ENCODE measurements around the gene MCC.

Gene MCC

DNA sequence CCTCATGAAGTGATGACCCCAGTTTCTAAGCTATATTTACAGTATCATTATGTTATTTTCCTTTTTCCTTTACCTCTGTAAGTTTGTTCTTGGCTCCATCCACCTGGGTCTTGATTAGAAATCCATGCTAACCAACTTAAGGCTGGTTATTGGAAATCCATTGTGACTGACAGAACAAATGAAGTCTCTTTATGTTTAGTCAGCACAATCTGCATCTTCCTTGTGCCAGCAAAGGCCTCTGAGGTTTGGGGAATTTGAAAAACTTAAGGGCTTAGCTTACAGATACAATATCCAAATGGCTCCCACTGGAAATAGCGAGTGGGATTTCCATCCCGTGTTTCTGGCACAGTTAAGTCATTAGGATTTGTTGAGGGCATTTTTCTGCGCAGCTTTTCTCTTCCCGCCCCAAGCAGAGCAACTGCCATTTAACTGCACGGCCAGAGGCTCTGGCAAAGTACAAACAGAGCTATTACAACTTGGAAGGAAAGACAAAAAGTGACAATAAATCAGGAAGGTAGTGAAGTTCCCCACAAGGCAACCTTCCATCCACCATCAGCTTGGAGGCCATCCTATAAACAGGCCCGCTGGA lies 447.5 kb downstream of the MCC start:
- no peak overlapping the region for H3K9ac ChIP-seq (ENCODE audit: low read length)
- H3K27me3 ChIP-seq (ENCODE audit: insufficient read depth, low read length, poor library complexity), result no peaks in the 10 kb centered on the region
- no peak overlapping the region for H3K56ac ChIP-seq (ENCODE audit: low read length)
- peaks cover 10% of the 10 kb centered on the region for H3K36me3 ChIP-seq (ENCODE audit: control insufficient read depth, insufficient read depth, low read length)
- H4K5ac ChIP-seq (ENCODE audit: low read length), result no peak overlapping the region
- H3K4me2 ChIP-seq (ENCODE audit: low read length), result no peak overlapping the region
- H2BK15ac ChIP-seq (replicated peaks; ENCODE audit: low read depth), result no peak overlapping the region
- H2BK120ac ChIP-seq (ENCODE audit: low read depth, low read length), result no peak overlapping the region
- no peak overlapping the region for H4K8ac ChIP-seq (ENCODE audit: low read depth, low read length)
- H2BK5ac ChIP-seq (ENCODE audit: low read length), result no peak overlapping the region
- no CpG with 5 or more reads among the region's 6 CpGs for WGBS (ENCODE audit: extremely low coverage, insufficient coverage, low lambda C conversion rate)
- H3K79me1 ChIP-seq (ENCODE audit: low read length), result no peaks in the 10 kb centered on the region
- no peak overlapping the region for H3K4ac ChIP-seq (ENCODE audit: low read depth, low read length)
- no peak overlapping the region for H2AK5ac ChIP-seq (ENCODE audit: low read length)
- no peak overlapping the region for H3K27ac ChIP-seq (ENCODE audit: low read depth, low read length)
- H3K79me2 ChIP-seq (ENCODE audit: control insufficient read depth, insufficient read depth, low read length), result no peaks in the 10 kb centered on the region
- no peak overlapping the region for H3K4me3 ChIP-seq (ENCODE audit: low read length)
- DNase-seq, result no peak
- no peak overlapping the region for H3K18ac ChIP-seq (ENCODE audit: low read length)
- H3K23ac ChIP-seq (ENCODE audit: low read length), result no peak overlapping the region
- no peaks in the 10 kb centered on the region for H3K4me1 ChIP-seq (ENCODE audit: control insufficient read depth, low read depth, low read length)

- Histone ChIP-seq H3K27me3 (ENCODE audit: insufficient read depth, low read length, poor library complexity) (no peaks in the 10 kb centered on the region), H3K4ac (ENCODE audit: low read depth, low read length) (no peak overlapping the region), H3K23ac (ENCODE audit: low read length) (no peak overlapping the region), H3K79me2 (ENCODE audit: control insufficient read depth, insufficient read depth, low read length) (no peaks in the 10 kb centered on the region), H3K4me2 (ENCODE audit: low read length) (no peak overlapping the region), H3K36me3 (ENCODE audit: control insufficient read depth, insufficient read depth, low read length) (peaks cover 9% of the 10 kb centered on the region), H2BK120ac (ENCODE audit: low read depth, low read length) (no peak overlapping the region), H3K9ac (ENCODE audit: low read length) (no peak overlapping the region), H3K4me3 (ENCODE audit: low read length) (no peak overlapping the region), H3K27ac (ENCODE audit: low read depth, low read length) (no peak overlapping the region), H3K4me1 (ENCODE audit: control insufficient read depth, low read depth, low read length) (peaks cover 6% of the 10 kb centered on the region), H4K5ac (ENCODE audit: low read length) (no peak overlapping the region), H4K8ac (ENCODE audit: low read depth, low read length) (no peak overlapping the region), H2BK5ac (ENCODE audit: low read length) (no peak overlapping the region), H2AK5ac (ENCODE audit: low read length) (no peak overlapping the region), H3K56ac (ENCODE audit: low read length) (no peak overlapping the region), H3K79me1 (ENCODE audit: low read length) (no peaks in the 10 kb centered on the region), H3K18ac (ENCODE audit: low read length) (no peak overlapping the region), H2BK15ac (replicated peaks; ENCODE audit: low read depth) (no peak overlapping the region)
- WGBS (ENCODE audit: extremely low coverage, insufficient coverage, low lambda C conversion rate), result no CpG with 5 or more reads among the region's 4 CpGs
- no peak for DNase-seq
Measured at GRCh38 chr5:113039934-113040285, 448.3 kb downstream of the MCC start.

DNA sequence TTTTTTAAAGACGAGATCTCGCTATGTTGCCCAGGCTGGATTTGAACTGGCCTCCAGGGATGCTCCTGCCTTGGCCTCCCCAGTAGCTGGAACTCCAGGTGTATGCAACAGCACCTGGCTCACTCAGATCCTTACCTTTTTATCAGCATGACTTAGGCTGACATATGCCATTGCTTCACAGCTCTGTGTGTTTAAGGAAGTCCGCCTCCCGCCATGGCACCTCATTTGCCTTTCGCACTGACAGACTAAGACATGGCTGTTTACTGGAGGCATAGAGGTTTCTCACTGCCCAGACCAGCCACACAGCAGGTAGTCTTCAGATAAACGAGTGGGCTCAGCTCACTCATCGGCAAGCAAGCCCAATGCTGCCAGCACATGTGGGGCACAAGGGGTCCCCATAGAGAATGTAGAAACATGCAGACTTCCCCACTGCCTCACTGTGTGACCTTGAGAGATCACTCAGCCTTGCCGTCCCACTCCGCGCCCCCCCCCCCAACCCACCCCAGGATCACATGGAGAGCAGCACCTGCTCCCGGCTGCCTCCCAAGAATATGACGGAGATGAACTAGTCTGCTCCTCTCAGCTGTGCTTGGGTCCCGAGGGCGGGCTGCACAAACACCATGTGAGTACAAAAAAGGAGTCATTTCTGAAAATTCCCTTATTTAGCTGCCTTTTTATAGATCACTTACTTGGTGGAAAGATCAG lies 448.9 kb downstream of the MCC start:
- Histone ChIP-seq H3K36me3 (ENCODE audit: control insufficient read depth, insufficient read depth, low read length) (peaks cover 7% of the 10 kb centered on the region), H3K79me1 (ENCODE audit: low read length) (no peaks in the 10 kb centered on the region), H3K79me2 (ENCODE audit: control insufficient read depth, insufficient read depth, low read length) (no peaks in the 10 kb centered on the region), H3K4ac (ENCODE audit: low read depth, low read length) (no peak overlapping the region), H2BK5ac (ENCODE audit: low read length) (no peak overlapping the region), H4K5ac (ENCODE audit: low read length) (no peak overlapping the region), H3K27ac (ENCODE audit: low read depth, low read length) (no peak overlapping the region), H3K27me3 (ENCODE audit: insufficient read depth, low read length, poor library complexity) (no peaks in the 10 kb centered on the region), H2BK15ac (replicated peaks; ENCODE audit: low read depth) (no peak overlapping the region), H3K4me1 (ENCODE audit: control insufficient read depth, low read depth, low read length) (peaks cover 8% of the 10 kb centered on the region), H4K8ac (ENCODE audit: low read depth, low read length) (no peak overlapping the region), H3K4me3 (ENCODE audit: low read length) (no peak overlapping the region), H3K9ac (ENCODE audit: low read length) (no peak overlapping the region), H2BK120ac (ENCODE audit: low read depth, low read length) (no peak overlapping the region), H2AK5ac (ENCODE audit: low read length) (no peak overlapping the region), H3K4me2 (ENCODE audit: low read length) (no peak overlapping the region), H3K56ac (ENCODE audit: low read length) (no peak overlapping the region), H3K23ac (ENCODE audit: low read length) (no peak overlapping the region), H3K18ac (ENCODE audit: low read length) (no peak overlapping the region)
- WGBS (ENCODE audit: extremely low coverage, insufficient coverage, low lambda C conversion rate), result no CpG with 5 or more reads among the region's 14 CpGs
- no peak for DNase-seq

DNA sequence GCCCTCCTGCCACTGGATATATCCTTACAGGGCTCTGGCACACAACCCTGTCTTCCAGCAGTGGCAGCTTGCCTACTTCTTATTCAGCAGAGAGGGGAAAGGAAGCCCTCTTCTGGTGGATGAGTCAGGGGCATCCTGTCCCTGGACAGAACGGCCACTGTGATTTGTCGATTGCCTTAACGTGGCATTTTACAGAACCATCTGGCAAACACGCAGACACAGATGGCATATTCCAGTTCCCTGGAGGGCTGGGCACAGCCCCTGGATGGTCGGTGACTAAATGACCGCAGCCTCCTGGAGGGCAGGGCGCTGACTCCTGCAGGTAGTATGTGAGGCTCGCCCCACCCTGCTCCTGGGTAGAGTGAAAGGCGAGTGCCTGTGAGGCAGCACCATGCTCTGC lies 449.5 kb downstream of the MCC start:
- Histone ChIP-seq H3K4me3 (ENCODE audit: low read length) (no peak overlapping the region), H4K8ac (ENCODE audit: low read depth, low read length) (no peak overlapping the region), H3K18ac (ENCODE audit: low read length) (no peak overlapping the region), H2BK5ac (ENCODE audit: low read length) (no peak overlapping the region), H3K79me1 (ENCODE audit: low read length) (no peaks in the 10 kb centered on the region), H2AK5ac (ENCODE audit: low read length) (no peak overlapping the region), H3K79me2 (ENCODE audit: control insufficient read depth, insufficient read depth, low read length) (no peaks in the 10 kb centered on the region), H3K56ac (ENCODE audit: low read length) (no peak overlapping the region), H3K9ac (ENCODE audit: low read length) (no peak overlapping the region), H3K4me1 (ENCODE audit: control insufficient read depth, low read depth, low read length) (peaks cover 11% of the 10 kb centered on the region), H2BK15ac (replicated peaks; ENCODE audit: low read depth) (no peak overlapping the region), H3K23ac (ENCODE audit: low read length) (no peak overlapping the region), H3K27me3 (ENCODE audit: insufficient read depth, low read length, poor library complexity) (no peaks in the 10 kb centered on the region), H2BK120ac (ENCODE audit: low read depth, low read length) (no peak overlapping the region), H3K4ac (ENCODE audit: low read depth, low read length) (no peak overlapping the region), H3K27ac (ENCODE audit: low read depth, low read length) (no peak overlapping the region), H4K5ac (ENCODE audit: low read length) (no peak overlapping the region), H3K36me3 (ENCODE audit: control insufficient read depth, insufficient read depth, low read length) (peaks cover 7% of the 10 kb centered on the region), H3K4me2 (ENCODE audit: low read length) (no peak overlapping the region)
- no CpG with 5 or more reads among the region's 9 CpGs for WGBS (ENCODE audit: extremely low coverage, insufficient coverage, low lambda C conversion rate)
- DNase-seq, result no peak

DNA sequence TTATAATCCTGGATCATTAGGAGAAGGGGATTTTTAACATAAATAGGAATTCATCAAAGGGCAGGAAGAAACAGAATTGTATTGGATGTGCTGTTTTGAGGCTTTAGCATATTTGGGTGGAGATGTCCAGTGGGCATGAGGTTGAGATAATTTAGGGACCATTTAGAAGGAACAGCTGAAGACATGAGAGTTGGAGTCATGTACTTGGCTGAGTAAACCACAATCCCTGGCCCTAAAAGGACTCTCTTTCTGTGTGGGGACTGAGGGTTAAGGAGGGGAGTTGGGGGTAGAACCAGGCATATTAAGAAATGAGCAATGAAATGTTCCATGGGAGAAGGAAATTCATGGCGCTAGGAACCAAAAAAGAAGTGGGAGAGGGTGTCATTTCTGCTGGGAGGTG lies 450.1 kb downstream of the MCC start:
- Histone ChIP-seq H3K27me3 (ENCODE audit: insufficient read depth, low read length, poor library complexity) (no peaks in the 10 kb centered on the region), H3K23ac (ENCODE audit: low read length) (no peak overlapping the region), H2BK15ac (replicated peaks; ENCODE audit: low read depth) (no peak overlapping the region), H2BK120ac (ENCODE audit: low read depth, low read length) (no peak overlapping the region), H3K9ac (ENCODE audit: low read length) (no peak overlapping the region), H4K5ac (ENCODE audit: low read length) (no peak overlapping the region), H3K4me2 (ENCODE audit: low read length) (no peak overlapping the region), H4K8ac (ENCODE audit: low read depth, low read length) (no peak overlapping the region), H3K4me1 (ENCODE audit: control insufficient read depth, low read depth, low read length) (peaks cover 11% of the 10 kb centered on the region), H2AK5ac (ENCODE audit: low read length) (no peak overlapping the region), H3K79me2 (ENCODE audit: control insufficient read depth, insufficient read depth, low read length) (no peaks in the 10 kb centered on the region), H3K4me3 (ENCODE audit: low read length) (no peak overlapping the region), H3K56ac (ENCODE audit: low read length) (no peak overlapping the region), H3K18ac (ENCODE audit: low read length) (no peak overlapping the region), H3K4ac (ENCODE audit: low read depth, low read length) (no peak overlapping the region), H2BK5ac (ENCODE audit: low read length) (no peak overlapping the region), H3K27ac (ENCODE audit: low read depth, low read length) (no peak overlapping the region), H3K79me1 (ENCODE audit: low read length) (no peaks in the 10 kb centered on the region), H3K36me3 (ENCODE audit: control insufficient read depth, insufficient read depth, low read length) (peaks cover 7% of the 10 kb centered on the region)
- no peak for DNase-seq
- WGBS (ENCODE audit: extremely low coverage, insufficient coverage, low lambda C conversion rate), result no CpG with 5 or more reads among the region's 1 CpG

- Histone ChIP-seq H3K9ac (ENCODE audit: low read length) (no peak overlapping the region), H3K36me3 (ENCODE audit: control insufficient read depth, insufficient read depth, low read length) (peaks cover 7% of the 10 kb centered on the region), H3K56ac (ENCODE audit: low read length) (no peak overlapping the region), H3K23ac (ENCODE audit: low read length) (no peak overlapping the region), H2BK5ac (ENCODE audit: low read length) (no peak overlapping the region), H3K18ac (ENCODE audit: low read length) (no peak overlapping the region), H3K27me3 (ENCODE audit: insufficient read depth, low read length, poor library complexity) (no peaks in the 10 kb centered on the region), H3K4me3 (ENCODE audit: low read length) (no peak overlapping the region), H3K4ac (ENCODE audit: low read depth, low read length) (no peak overlapping the region), H3K4me2 (ENCODE audit: low read length) (no peak overlapping the region), H3K79me2 (ENCODE audit: control insufficient read depth, insufficient read depth, low read length) (no peaks in the 10 kb centered on the region), H2BK15ac (replicated peaks; ENCODE audit: low read depth) (no peak overlapping the region), H4K8ac (ENCODE audit: low read depth, low read length) (no peak overlapping the region), H3K27ac (ENCODE audit: low read depth, low read length) (no peak overlapping the region), H4K5ac (ENCODE audit: low read length) (no peak overlapping the region), H3K4me1 (ENCODE audit: control insufficient read depth, low read depth, low read length) (peaks cover 11% of the 10 kb centered on the region), H2AK5ac (ENCODE audit: low read length) (no peak overlapping the region), H3K79me1 (ENCODE audit: low read length) (no peaks in the 10 kb centered on the region), H2BK120ac (ENCODE audit: low read depth, low read length) (no peak overlapping the region)
- WGBS (ENCODE audit: extremely low coverage, insufficient coverage, low lambda C conversion rate), result no CpG with 5 or more reads among the region's 1 CpG
- DNase-seq, result no peak
Measured at GRCh38 chr5:113036826-113037225, 451.4 kb downstream of the MCC start.

Data from mesendoderm (in vitro differentiated cells).